SIG-M5 treated with dmso at 0.1 percent for 504 hours (cell line): ENCODE data around the gene RNF8.
A peak's percentile ranks its signal among the peaks of the same experiment; 100 is the strongest.
"Not testable (repeated sequence)": the region's sequence is repeated elsewhere in the genome, so short reads cannot be mapped to it uniquely, and the experiment has no call there.

Source experiments
- DNase-seq: peaks from one replicate; lab custom pipeline; 2025; ENCODE audit not compliant: unreplicated experiment; lab: John Stamatoyannopoulos, UW

The RNF8 gene

DNA sequence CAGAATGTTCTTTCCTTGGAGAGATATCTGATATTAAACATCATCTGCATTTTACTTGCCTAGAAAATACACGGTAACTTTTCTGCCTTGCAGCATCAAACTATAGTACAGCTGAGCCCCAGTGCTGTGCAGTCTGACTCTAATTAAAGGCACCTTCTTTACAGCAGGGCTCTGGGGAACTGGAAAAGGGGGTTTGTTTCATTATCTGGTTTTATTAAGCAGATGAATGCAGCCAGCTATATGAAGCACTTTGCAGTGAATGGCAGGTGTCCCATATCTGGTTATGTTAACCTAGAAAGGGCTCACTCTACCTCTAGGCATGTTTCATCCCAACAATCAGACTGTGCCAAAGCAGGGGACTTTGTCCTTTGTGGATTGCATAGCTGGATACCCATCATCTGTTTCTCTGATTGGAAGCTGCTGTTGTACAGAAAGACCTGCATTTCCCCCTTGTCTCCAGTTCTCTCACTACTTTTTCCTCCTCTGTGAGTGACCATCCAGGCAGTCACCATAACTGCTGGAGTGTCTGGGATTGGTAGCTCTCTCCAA is 39.7 kb downstream of the RNF8 start:
- DNase-seq, result no peak

DNA sequence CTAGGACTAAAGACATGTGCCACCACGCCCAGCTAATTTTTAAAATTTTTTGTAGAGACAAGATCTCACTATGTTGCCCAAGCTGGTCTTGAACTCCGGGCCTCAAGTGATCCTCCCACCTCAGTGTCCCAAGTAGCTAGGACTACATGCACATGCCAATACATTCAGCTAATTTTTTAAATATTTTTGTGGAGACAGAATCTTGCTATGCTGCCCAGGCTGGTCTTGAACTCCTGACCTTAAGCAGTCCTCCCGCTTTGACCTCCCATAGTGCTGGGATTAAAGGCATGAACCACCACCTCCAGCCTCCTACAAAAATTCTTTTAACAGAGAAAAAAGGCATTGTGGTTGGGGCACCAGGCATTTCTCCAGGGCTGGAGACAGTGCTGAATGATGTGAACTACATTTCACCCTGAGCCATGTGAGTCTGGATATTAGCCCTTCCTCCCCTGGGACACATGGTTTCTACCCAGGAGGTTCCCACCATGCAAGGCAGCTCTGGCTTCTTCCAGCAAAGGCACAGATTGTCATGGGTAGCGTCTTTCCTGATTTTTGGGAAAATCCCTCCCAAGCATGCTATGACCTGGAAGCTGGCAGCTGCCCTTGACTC is 42.9 kb downstream of the RNF8 start:
- DNase-seq, result no peak

DNA sequence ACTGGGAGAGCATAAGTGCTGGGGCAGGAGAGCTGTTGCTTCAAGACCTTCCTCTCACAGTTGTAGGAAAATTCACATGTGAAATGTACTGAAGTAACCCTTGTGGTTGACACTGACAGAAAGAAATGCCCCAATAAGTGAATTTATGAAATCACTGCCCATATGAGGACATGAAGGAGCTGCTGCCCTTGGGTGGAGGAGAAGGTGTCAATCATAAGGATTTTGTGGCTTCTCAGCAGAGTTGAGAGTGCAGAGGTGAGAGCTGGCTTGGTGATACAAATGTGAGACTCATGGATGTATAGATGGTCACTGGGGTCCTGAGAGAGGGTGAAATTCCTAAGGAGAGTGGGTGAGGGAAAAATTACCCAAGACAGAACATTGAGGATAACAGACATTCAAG is 45.3 kb downstream of the RNF8 start:
- DNase-seq, result no peak

DNA sequence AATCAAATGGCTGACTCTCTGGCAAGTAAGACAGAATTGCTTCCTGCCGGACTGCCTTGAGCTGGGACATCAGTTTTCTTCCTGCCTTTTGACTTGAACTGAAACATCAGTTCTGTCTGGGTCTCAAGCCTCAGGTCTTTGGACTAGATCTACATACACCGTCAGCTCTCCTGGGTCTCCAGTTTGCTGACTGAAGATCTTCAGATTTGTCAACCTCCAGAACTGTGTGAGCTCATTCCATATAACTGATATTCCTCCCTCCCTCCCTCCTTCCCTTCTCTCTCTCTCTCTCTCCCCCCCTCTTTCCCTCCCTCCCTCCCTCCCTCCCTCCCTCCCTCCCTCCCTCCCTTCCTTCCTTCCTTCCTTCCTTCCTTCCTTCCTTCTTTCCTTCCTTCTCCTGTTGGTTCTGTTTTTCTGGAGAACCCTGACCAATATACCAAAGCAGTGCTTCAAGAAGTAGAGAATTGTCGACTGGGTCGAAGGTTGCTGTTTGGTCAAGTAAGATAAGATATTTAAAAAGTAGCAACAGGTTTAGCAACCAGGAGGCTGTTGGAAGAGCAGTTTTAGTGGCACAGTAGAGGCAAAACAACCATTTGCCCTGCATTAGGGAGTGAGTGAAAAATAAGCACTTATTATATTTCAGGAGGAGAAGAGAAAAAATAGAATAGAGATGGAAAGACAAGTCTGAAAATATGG is 46.2 kb downstream of the RNF8 start:
- DNase-seq, result no peak

DNA sequence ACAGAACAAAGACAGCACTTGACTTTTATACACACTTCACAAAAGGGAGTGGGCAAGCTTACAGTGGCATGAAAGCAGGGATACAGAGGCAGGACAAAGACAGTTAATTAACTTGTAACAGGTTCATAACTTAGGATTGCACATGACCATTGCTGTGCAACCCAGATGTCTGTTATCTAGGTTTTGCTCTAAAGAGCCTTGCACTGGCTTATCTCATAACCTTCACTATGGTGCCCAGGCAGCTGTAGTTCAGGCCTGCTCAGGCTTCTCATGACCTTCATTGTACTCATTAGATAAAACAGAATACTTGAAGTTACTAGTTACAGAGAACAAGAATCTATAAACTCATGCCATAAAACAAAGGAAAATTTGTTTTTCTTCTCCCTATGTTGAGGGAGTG is 47.9 kb downstream of the RNF8 start:
- DNase-seq, result not testable (repeated sequence)

DNA sequence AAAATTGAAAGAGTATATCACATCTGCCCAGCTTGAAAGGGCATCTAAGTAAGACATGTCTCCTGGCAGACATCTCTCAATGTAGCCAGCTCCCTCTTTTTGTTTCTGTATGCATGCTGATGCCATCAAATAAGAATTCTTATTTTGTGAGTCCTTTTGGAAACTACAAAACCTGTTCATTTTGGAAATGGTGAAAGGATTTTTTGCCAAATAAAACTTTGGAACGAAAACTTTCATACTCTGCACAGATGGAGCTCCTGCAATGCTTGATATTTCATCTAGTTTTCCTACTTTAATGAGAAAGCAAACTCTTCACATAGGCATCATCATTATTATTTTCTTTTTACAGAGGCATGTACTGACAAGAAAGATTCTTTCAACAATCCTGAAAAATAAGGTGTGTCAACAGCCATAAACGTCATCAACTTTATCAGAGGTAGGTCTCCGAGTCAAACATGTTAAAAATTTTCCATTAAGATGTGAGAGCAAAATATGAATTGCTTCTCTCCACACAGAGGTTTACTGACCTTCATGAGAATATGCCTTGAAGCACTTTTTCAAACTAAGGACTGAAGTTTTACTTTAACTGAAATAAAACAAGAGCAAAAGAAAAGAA is 53.1 kb downstream of the RNF8 start:
- DNase-seq, result no peak

DNA sequence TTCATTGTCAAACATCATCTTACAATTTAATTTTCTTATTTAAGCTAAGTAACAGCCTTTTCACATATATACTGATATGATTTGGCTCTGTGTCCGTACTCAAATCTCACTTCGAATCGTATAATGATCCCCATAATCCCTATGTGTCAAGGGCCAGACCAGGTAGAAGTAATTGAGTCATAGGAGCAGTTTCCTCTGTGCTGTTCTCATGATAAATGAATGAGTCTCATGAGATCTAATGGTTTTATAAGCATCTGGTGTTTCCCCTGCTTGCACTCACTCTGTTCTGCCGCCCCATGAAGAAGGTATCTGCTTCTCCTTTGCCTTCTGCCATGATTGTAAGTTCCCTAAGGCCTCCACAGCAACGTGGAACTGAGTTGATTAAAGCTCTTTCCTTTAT is 54.2 kb downstream of the RNF8 start:
- DNase-seq, result no peak

DNA sequence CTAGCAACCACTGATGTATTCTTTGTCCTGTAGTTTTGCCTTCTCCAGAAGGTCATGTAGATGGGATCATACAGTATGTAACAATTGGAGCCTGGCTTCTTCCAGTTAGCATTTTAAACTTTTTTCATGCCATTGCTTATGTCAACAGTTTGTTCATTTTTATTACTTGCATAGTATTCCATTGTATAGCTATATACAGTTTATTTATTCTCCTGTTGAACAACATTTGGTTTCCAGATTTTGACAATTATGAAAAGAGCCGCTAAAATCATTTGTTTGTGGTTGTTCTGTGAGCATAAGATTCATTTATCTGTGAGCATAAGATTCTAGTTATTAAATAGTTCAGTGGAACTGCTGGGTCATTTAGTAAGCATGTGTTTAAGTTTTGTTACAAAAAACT is 55.7 kb downstream of the RNF8 start:
- DNase-seq, result no peak

DNA sequence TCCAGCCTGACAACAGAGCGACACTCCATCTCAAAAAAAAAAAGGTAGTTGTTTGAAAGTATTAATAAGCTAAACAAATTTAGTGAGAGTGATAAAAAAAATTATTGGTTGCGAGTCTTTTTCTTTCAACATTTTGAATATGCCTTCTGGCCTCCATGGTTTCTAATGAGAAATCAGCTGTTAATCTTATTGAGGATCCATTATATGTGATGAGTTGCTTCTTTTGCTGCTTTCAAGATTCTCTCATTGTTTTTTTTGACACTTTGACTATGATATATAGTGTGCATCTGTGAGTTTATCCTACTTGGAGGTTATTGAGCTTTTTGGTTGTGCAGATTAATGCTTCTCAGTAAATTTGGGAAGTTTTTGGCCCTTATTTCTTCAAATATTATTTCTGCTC is 63.6 kb downstream of the RNF8 start:
- DNase-seq, result no peak

DNA sequence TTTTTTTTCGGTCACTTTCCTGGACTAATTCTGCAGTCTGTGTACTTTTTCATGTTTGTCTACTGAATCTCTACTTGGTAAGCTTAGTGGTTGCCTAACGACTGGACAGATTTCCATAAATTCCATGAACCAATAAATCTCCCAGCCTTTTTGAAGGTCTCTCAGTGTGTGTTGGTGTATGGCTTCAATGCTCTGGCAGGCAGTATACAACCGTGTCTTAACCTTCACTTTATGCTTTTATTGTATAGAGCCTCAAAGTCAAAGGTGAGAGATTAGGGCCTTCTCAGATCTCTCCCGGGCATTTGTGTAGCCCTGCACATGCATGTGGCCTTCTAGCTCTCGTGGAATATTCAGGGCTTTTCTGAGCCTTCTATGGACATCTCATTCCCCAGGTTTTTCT is 64.9 kb downstream of the RNF8 start:
- no peak for DNase-seq

DNA sequence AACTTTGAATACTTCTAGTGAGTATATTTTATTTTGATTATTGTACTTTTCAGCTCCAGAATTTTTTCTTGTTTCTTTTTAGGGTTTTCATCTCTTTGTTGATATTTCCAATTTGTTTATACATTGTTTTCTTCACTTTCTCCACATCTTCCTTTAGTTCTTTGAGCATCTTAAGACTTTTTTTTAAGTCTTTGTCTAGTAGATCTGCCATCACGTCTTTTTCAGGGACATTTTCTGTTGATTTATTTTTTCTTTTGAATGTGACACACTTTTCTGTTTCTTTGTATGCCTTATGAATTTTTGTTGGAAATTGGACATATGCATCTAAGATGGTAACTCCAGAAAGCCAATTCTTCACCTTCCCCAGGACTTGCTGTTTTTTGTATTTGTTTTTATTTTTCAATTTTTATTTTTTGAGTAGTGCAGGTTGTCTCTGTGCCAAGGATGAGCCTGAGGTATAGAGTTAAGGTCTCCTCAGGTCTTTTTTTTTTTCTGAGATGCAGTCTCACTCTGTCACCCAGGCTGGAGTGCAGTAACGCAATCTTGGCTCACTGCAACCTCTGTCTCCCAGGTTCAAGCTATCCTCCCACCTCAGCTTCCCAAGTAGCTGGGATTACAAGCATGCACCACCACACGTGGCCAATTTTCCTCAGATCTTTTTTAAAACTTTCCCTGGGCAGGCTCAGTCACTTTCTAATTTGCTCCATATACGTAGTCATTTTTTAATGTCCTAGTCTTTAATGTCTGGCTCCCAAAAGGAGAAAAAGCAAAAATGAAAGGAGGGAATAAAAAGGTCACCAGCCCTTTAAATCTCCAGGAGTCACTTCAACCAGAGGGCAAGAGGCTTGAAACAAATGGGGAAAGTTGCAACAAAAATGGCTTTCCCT is 72.5 kb downstream of the RNF8 start:
- DNase-seq, result no peak

DNA sequence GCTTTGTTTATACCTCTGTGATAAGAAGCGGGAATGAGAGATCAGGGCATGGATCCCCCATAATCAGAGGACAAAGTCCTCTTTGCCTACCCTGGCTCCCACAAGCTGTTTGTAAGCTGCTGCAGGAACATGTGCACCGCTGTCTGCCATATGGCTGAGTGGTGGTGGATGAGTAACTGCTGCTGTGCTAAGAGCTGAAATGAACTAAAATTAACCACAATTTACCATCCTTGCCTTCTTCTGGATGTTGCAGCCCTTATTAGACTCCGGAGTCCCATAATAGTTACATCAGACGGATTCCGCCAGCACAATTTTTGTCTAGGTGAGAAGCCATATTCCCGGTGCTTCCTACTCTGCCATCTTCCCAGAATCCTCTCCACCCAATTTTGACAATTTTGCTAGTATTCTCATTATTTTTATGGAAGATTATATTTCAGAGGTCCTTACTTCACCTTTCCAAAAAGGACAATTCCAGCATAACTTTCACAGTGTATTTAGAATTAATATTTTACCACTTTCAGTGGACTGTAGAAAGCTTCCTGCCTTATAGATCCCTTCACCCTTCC is 73.2 kb downstream of the RNF8 start:
- no peak for DNase-seq

DNA sequence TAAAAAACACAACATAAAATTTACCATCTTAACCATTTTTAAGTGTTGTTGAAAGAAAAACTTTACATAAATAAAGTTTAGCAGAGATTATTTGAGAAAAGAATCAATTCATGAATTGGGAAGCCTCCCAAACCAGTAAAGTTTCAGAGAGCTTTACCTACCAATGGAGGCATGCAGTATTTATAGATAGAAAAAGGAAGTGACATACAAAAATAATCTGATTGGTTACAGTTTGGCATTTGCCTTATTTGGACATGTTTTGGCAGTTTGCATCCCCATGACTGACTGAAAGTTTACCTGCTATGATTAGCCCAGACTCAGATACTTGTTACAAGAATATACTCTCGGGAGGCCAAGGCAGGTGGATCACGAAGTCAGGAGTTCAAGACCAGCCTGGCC is 75.6 kb downstream of the RNF8 start:
- no peak for DNase-seq

DNA sequence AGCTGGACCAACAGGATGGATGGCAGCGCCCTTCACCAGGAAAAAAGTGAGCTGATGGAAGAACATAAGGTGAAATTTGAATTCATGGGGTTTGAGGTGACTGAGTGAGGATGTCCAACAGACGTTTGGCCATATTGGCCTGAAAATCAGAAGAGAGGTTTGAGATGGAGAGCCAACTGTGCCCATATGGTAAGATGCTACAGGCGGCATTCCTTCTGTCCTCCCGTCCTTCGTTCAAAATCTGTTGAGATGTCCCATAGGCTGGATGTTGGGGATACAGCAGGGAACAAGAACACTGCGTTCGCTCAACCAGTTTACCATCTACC is 78.8 kb downstream of the RNF8 start:
- DNase-seq, result no peak

DNA sequence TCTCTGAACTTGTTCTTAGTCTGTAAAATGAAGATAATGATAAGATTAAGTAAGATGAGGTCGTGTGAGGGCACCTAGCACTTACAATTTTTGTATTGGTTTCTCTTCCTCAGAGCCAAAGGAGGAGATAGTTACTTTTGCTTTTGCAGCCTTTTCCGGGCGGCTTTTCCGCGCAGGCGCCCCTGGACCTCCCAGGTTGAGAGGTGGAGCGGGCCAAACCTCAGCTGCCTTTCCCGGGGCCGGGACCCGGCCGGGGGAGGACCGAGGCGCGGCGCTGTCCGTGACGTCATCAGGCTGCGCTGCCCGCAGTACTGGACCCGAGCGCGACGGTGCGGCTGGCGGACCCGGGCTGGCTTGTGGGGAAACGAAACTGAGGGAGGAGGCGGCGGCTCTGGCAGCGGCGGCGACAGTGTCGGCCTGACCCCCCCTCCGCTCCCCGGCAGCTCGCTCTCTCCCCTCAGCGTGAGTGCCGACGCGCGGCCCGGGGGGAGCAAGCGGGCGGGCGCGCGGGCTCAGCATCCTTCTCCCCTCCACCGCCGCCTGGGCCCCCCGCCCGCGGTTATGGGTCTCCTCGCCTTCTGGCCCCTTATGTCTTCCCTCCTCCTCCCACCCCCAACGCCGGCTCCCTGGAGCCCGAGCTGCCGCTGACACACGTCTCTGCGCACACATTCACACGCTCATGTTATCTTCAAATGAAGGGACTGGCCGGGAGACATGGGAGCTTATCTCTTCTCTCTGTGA is 79.3 kb downstream of the RNF8 start, which contains the start of gene CMTR1:
Gene CMTR1 (plus strand): TSS at position 306 of the 741 bp plus-strand sequence. CDS start 2,409 bp downstream, outside the sequence.
- DNase-seq, result peak; percentile 82

DNA sequence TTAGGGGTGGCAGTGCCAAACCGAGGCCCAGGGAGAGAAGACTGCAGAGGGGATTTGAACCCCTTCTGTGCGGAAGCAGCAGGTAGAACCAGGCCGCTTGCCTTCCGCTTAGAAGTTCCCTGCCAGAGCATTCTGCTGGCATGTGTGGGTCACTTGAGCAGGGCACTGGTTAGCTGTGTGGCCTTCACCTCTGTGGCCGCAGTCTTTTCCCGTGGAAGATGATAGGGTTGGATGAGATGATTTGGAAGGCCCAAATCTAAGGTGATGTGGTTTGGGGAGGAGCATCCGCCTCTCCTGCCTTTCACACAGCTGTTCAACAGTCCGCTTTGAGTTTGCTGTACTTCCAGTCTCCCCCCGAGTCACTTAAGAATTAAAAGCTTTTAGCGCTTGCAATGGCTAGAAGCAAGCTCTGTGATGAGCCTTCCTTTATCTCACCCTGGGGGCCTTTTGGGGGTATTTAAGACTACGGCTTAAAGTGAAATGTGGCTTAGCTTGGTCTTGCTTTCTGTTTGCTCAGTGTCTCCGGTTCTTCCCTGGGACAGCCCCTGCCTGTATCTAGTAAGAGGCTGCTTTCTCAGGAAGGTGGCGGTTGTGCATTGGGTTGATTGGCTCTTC is 80.0 kb downstream of the RNF8 start:
- DNase-seq, result peak; percentile 2

DNA sequence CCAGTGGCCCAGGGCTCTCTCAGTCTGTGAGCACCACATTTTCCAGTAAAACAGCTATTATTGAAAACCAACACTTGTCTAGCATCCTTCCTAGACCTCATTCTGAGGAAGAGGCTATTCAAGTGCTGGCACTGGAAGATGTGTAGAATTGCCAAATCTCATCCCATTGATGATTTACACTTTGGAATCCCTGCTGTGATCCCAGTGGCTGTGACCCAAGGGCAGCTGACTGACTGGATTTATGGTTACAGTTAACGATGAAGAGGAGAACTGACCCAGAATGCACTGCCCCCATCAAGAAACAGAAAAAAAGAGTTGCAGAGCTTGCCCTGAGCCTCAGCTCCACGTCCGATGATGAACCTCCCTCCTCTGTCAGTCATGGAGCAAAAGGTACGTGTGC is 81.6 kb downstream of the RNF8 start:
- no peak for DNase-seq

DNA sequence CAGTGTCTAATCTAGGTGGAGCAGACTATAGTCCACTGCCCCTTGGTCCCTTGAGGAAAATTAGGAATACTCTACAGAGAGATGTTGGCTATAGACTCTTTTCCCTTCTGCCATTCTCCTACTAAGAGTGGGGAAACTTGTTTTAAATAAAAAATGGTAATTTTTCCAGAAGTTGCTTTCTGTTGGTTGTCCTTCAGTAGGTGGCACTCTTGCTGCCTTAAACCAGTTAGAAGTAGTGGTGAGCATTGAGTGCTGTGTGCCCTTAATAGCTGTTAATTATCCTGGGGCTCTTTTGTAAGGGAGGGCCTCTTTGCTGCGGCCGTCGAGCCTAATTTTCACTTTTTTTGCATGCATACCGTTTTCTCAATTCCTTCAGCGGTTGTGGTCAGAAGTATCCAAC is 82.0 kb downstream of the RNF8 start:
- DNase-seq, result no peak

DNA sequence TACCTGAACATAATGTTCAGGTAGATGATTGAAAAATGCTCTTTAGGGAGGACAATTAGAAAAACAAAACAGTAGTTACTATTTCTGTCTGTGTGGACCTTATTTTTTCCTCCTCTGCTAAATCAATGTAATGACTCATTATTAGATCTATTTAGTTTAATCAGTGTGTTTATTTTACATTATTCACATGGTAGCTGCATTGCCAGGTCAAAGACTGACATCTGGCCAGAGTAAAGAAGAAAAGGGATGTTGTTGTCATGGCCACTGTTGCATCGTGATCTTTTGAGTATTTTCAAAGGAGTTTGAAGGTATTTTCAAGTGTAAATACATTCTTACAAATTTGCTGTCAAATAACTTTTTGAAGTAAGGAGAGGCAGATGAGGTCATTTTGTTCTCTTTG is 85.1 kb downstream of the RNF8 start:
- DNase-seq, result no peak

DNA sequence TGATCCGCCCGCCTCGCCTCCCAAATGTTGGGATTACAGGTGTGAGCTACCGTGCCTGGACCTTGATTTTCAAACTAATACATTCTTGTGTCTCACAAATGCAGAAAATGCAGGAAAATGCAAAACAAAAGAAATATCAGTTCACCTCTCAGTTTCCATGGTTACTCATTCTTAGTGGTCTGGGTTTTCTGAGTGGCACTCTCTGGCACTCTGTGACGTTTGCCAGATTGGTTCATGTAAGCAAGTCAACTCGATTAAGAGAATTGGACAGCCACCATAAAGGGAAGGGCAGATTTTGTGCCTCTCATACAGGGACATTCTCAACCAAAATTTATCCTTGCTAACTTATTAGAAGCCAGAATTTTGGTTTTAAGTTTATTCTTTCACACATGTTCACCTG is 87.9 kb downstream of the RNF8 start:
- no peak for DNase-seq
